ENCODE data around the gene CSAG2.
"Not testable (repeated sequence)": the region's sequence is repeated elsewhere in the genome, so short reads cannot be mapped to it uniquely, and the experiment has no call there.

DNA sequence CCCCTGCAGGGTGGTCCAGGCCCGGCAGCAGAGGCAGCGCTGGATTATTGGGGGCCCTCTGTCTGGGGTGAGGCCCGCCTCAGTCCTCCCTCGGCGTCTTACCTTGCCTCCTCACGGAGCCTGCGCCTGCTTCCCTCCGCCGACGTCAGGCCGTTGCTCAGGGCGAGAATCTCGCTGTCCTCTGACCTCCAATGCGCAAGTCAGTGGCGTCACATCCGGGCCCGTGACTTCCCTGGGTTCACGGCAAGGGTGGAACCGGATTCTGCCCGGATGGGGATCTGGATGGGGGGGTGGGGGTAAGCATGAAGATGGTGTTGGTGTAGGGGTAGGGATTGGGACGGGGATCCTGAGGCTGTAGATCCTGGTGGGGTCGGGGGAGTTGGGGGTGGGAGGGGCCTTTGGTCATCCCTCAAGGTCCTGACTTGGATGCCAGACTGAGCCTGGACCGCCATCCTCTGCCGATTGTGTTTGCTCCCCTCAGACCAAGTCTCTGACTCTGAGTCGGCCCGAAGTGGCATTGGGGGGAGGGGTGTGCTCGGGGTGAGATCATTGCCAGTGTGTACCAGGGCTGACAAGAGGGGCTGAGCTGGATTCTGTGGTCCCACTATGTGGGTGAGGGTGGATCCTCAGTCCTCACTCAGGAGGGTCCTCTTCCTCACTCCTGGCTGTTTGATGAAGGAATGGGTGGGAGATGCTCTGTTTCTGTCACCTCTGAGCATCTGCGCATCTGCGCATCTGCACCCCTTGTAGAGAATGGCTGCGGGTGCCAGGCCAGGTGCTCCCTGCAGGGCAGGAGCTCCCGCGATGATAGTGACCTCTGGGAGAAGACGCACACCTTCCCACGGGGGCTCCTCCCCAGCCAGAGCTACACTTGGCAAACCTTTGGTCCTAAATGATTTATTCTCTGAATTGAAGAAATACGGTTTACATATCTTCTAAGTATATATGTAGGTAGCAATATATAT is 44.9 kb upstream of the CSAG2 start, which contains the start of gene MAGEA2:
- TF ChIP-seq CTCF, POLR2A, POLR2AphosphoS5 (IDR thresholded peaks at IDR 0.05): not testable (repeated sequence)

All from prostate gland (tissue), 2 donors.